ENCODE results near the gene OR51I2.

OR51I2 gene

GRCh38 chr11:5449023-5449422 lies at the start of gene OR51I2:
Gene OR51I2, plus strand, starts transcription at chr11:5449323. Its CDS starts 4,166 bp downstream, at chr11:5453489.
- DNase-seq, result no peak

- DNase-seq, result no peak
Observed at GRCh38 chr11:5405173-5405572, 44.0 kb upstream of the OR51I2 start.

GRCh38 chr11:5420993-5421392 lies 28.1 kb upstream of the OR51I2 start:
- DNase-seq, result no peak

- no peak for DNase-seq
Observed at GRCh38 chr11:5421811-5422210, 27.3 kb upstream of the OR51I2 start, which contains the start of gene OR51Q1. Gene OR51Q1, plus strand, starts transcription at chr11:5422111. Its CDS starts 90 bp downstream, at chr11:5422201.

GRCh38 chr11:5423131-5423530 lies 26.0 kb upstream of the OR51I2 start:
- DNase-seq, result no peak

- no peak for DNase-seq
Observed at GRCh38 chr11:5441414-5441813, 7.7 kb upstream of the OR51I2 start, which contains the start of gene OR51I1. Gene OR51I1, minus strand, starts transcription at chr11:5441514. Its CDS starts 0 bp downstream, at chr11:5441514.

GRCh38 chr11:5443835-5444393 lies 5.2 kb upstream of the OR51I2 start:
- no peak for DNase-seq

GRCh38 chr11:5449432-5449831 lies 309 bp downstream of the OR51I2 start:
- DNase-seq, result no peak

GRCh38 chr11:5460983-5461621 lies 12.0 kb downstream of the OR51I2 start:
- no peak for DNase-seq

GRCh38 chr11:5467527-5467926 lies 18.4 kb downstream of the OR51I2 start:
- no peak for DNase-seq

- DNase-seq, result no peak
Observed at GRCh38 chr11:5473921-5474320, 24.8 kb downstream of the OR51I2 start.

GRCh38 chr11:5476186-5476819 lies 27.2 kb downstream of the OR51I2 start:
- peak; percentile 20 for DNase-seq

GRCh38 chr11:5486003-5486402 lies 36.9 kb downstream of the OR51I2 start:
- DNase-seq, result no peak

GRCh38 chr11:5486421-5486820 lies 37.3 kb downstream of the OR51I2 start:
- DNase-seq, result no peak

GRCh38 chr11:5488385-5488784 lies 39.3 kb downstream of the OR51I2 start, which contains the start of gene OR52D1:
Gene OR52D1, plus strand, starts transcription at chr11:5488685. Its CDS starts 22 bp downstream, at chr11:5488707.
- no peak for DNase-seq

GRCh38 chr11:5488798-5489399 lies 39.8 kb downstream of the OR51I2 start:
- no peak for DNase-seq

GRCh38 chr11:5489576-5490357 lies 40.6 kb downstream of the OR51I2 start:
- DNase-seq, result no peak

GRCh38 chr11:5499671-5500070 lies 50.5 kb downstream of the OR51I2 start:
- DNase-seq, result no peak

- no peak for DNase-seq
Observed at GRCh38 chr11:5500393-5500801, 51.3 kb downstream of the OR51I2 start.

- DNase-seq, result no peak
Observed at GRCh38 chr11:5504403-5504921, 55.3 kb downstream of the OR51I2 start.

- no peak for DNase-seq
Observed at GRCh38 chr11:5505363-5506048, 56.4 kb downstream of the OR51I2 start.

All from activated CD4-positive, alpha-beta T cell treated with anti-CD3 and anti-CD28 coated beads, Interleukin-2, amount 50 U/mL, for 1 hour (primary cell).